Activated T-cell treated with anti-CD3 and anti-CD28 coated beads for 1 hour (primary cell): ENCODE results near the gene ELFN1.

ENCODE experiments used
- DNase-seq: peaks from one replicate; pipeline ENCODE4 v3.0.0-alpha.2; 2020; ENCODE audit warnings: low read depth

ELFN1 gene

GRCh38 chr7:1694611-1695511 lies 24.8 kb downstream of the ELFN1 start:
- DNase-seq: no peak

- DNase-seq: no peak
Observed at GRCh38 chr7:1695800-1696454, 25.9 kb downstream of the ELFN1 start.

GRCh38 chr7:1696671-1697498 lies 26.8 kb downstream of the ELFN1 start:
- no peak for DNase-seq

GRCh38 chr7:1697499-1698125 lies 27.5 kb downstream of the ELFN1 start:
- DNase-seq: no peak

DNA sequence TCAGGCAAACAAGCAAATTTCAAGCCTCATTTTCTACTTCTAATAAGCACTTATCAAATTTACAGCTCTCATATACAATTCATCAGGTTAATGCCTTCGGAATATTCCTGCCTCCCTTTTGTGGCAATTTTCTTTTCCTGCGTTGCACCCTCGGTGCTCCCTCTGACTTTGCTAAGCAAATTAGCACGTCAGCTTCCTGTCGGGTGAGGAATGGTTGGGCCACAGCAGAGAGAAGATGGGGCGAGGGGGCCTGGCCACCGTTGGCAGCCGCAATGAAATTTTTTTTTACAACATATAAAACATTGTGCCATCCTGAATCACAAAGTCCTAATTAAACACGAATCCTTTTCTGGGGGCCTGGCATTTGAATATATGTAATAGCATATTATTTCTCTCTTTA lies 28.1 kb downstream of the ELFN1 start:
- DNase-seq: no peak

DNA sequence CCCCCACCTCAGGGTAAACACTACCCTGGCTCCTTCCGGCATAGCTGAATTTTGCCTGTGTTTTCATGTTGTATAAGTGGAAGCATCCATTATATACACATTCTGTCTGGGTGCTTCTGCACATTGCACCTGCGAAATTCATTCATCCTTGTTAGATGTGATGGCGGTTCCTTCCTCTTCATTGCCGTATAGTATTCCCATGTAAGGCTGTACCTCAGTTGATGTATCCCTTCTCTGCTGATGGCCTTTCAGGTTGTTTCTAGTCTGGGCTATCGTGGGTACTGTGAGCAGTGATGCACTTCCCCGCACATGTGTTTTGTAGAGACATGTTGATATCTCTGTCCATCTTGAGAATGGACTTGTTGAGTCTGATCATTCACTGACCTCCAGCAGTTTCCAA lies 28.9 kb downstream of the ELFN1 start:
- DNase-seq: no peak

- DNase-seq: no peak
Observed at GRCh38 chr7:1700086-1700485, 30.0 kb downstream of the ELFN1 start.

- no peak for DNase-seq
Observed at GRCh38 chr7:1700536-1701333, 30.7 kb downstream of the ELFN1 start.

DNA sequence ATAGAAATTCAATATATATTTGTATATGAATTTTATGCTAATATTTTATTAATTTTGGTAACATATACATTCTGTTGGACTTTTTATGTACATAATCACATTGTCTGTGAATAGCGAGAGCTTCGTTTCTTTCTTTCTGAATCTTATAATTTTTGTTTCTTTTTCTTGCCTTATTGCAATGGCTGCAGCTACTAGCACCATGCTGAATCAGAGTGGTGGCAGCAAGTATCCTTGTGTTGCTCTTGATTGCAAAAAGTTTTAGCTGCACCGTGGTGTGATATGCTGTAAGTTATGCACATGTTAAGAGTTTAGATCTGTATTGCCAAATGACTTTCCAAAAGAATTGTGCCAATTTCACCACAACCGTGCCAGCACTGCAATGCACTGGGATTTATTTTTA lies 32.6 kb downstream of the ELFN1 start:
- DNase-seq: no peak

DNA sequence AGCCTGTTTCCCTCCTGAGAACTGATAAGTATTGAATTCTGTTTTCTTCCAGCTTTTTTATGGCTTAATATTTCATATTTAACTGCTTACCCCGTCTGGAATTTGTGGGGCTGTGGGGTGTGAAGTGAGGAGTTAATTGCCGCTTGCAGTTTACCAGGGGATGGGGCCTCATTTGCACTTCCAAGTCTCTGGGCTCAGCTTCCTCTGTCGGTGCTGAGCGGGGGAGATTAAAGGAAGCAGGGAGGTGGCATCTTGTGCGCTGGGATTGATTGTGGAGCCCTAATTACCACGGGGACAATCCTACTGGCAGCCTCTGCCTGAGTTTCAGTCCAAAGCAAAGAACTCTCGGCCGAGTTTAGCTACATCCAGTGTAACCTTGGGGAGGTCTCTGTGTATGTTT lies 33.4 kb downstream of the ELFN1 start:
- DNase-seq: no peak

GRCh38 chr7:1703871-1704810 lies 34.1 kb downstream of the ELFN1 start:
- DNase-seq: no peak

- no peak for DNase-seq
Observed at GRCh38 chr7:1704811-1705738, 35.0 kb downstream of the ELFN1 start.

DNA sequence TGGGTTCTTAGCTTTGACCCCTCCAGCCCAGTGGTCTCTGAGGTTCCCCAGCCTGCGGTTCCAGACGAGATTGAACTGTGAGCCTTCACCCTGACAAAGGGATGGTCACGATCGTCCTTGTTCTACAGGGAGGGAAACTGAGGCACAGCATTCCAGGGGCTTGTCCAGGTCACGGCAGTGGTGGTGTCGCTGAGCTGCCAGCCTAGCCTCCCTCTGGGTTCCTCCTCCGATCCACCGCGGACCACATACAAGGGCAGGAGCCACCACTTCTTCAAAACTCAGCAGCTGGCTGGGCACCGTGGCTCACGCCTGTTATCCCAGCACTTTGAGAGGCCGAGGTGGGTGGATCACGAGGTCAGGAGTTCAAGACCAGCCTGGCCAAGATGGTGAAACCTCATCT lies 35.8 kb downstream of the ELFN1 start:
- DNase-seq: no peak

- no peak for DNase-seq
Observed at GRCh38 chr7:1706381-1706720, 36.3 kb downstream of the ELFN1 start.

DNA sequence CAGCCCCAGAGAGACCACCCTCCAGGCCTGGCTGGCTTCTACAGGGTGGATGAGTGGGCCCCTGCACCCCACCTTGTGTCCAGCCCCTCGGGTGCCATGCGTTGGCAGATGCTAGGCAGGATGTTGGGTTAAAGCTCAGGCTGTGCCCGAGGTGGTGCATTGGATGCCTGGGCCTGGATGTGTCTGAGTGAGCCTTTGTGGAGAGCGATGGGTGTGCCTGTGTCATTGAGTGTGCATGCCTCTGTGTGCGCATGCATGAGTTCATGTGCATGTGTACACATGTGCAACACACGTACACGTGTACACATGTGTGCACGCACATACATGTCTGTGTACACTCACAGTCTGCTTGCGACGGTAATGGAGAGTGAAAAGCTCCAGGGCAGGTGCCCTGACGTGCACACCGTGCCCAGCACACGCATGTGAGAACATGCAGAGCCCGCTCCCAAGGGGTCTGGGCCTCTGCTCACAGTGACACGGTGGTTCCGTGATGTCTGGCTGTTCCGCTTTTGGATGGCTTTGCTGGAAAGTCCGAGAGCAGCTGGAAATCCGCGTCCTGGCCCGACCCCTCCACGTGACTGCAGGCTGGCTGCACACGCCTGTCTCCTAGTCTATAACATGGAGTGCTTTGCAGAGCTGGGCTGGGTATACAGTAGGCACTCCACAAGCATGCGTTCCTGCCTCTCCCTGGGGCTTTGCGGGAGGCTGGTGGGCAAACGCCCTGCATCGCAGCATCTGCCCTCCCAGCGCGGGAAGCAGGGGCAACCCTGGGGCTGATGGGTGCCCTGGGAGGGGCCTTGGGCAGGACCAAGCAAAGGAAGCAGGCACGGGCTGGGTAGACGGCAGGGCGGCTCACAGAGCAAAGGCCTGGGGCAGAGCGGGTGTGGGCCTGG lies 36.9 kb downstream of the ELFN1 start:
- DNase-seq: no peak

GRCh38 chr7:1707756-1708595 lies 37.9 kb downstream of the ELFN1 start:
- no peak for DNase-seq

DNA sequence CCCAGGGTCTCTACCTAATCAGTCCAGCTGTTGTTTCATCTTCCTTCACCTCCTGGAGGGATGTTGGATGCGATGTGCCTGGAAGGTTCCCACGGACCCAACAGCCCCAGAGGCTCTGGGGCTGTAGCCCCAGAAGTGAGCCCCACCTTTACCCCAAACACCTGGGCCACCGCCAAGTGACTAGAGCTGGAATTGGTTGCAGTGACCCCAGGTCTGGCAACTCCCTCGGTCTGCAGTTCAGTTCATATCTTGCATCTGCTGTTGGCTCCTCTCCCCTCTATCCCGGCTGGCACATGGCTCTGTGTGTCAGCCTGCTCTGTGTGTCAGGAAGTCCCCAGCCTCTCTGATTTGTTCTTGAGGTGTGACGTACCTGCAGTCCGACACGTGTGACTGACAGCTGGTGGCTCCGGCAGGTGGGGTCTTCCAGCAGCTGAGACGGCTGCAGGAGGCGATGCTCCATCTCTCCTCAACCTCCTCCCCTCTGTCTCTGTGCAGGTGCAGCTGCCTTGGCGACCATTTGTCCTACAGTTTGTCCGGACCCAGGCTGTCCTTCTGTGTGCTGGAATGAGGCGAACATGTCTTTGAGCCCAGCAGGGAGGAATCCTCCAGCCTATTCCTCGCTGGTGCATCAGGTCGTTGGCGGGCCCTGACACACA lies 38.6 kb downstream of the ELFN1 start:
- no peak for DNase-seq
